Activated T-helper 17 cell treated with anti-CD3 and anti-CD28 coated beads, Interleukin-2, amount 50 U/mL, for 72 hours (primary cell): ENCODE measurements around the gene SLCO3A1. TPM values are rescaled to one million over a fixed set of nuclear protein-coding genes. Genes with fewer than 3 reads are reported as not detected.

Source experiments
- ATAC-seq: fragments of 150-1000 bp; cut with Tn5 transposase; replicated peaks from 2 replicates; pipeline ENCODE4 v1.10.0; 2021; ENCODE audit warnings: mild to moderate bottlenecking, moderate library complexity
- H3K27ac Mint-ChIP-seq: one replicate; pipeline ENCODE4 v1.8.0; 2022; ENCODE audit warnings: mixed read lengths
- H3K27me3 Mint-ChIP-seq: one replicate; pipeline ENCODE4 v1.8.0; 2022; ENCODE audit warnings: mixed read lengths
- H3K36me3 Mint-ChIP-seq: one replicate; pipeline ENCODE4 v1.8.0; 2022; ENCODE audit warnings: low read depth, mild to moderate bottlenecking, mixed read lengths
- H3K4me1 Mint-ChIP-seq: one replicate; pipeline ENCODE4 v1.8.0; 2022; ENCODE audit warnings: mixed read lengths
- H3K4me3 Mint-ChIP-seq: one replicate; pipeline ENCODE4 v1.8.0; 2022; ENCODE audit warnings: mild to moderate bottlenecking, mixed read lengths
- H3K9me3 Mint-ChIP-seq: one replicate; pipeline ENCODE4 v1.8.0; 2022; ENCODE audit warnings: mixed read lengths
- total RNA-seq, 2 donors: library from RNA; stranded (reverse); gene quantifications; one replicate each; pipeline ENCODE4 v1.2.3, GENCODE V29; 2022

The SLCO3A1 gene
- total RNA-seq, 2 donors from 2014 or later = 7.0 to 11.0 TPM

- H3K27me3 Mint-ChIP-seq = no peaks in the 10 kb centered on the region
- no peak for ATAC-seq
- no peak overlapping the region for H3K27ac Mint-ChIP-seq
- H3K4me3 Mint-ChIP-seq = no peak overlapping the region
- H3K9me3 Mint-ChIP-seq = no peaks in the 10 kb centered on the region
- no peaks in the 10 kb centered on the region for H3K36me3 Mint-ChIP-seq
- peaks cover 25% of the 10 kb centered on the region for H3K4me1 Mint-ChIP-seq
These were observed 237.7 kb downstream of the SLCO3A1 start for GRCh38 chr15:92091155-92091734.

- Mint-ChIP-seq H3K27ac (peak overlapping the region; percentile 57), H3K4me3 (no peak overlapping the region), H3K36me3 (no peaks in the 10 kb centered on the region), H3K4me1 (peaks cover 27% of the 10 kb centered on the region), H3K9me3 (no peaks in the 10 kb centered on the region), H3K27me3 (no peaks in the 10 kb centered on the region)
- no peak for ATAC-seq
These were observed 239.0 kb downstream of the SLCO3A1 start for GRCh38 chr15:92092289-92093105.

- Mint-ChIP-seq H3K9me3 (no peaks in the 10 kb centered on the region), H3K27ac (peak overlapping the region; percentile 66), H3K36me3 (no peaks in the 10 kb centered on the region), H3K4me3 (peak overlapping the region; percentile 38), H3K4me1 (peaks cover 38% of the 10 kb centered on the region), H3K27me3 (no peaks in the 10 kb centered on the region)
- ATAC-seq = peak; percentile 81
These were observed 242.2 kb downstream of the SLCO3A1 start for GRCh38 chr15:92095693-92096092.

- H3K36me3 Mint-ChIP-seq = no peaks in the 10 kb centered on the region
- peak overlapping the region; percentile 80 for H3K27ac Mint-ChIP-seq
- H3K4me1 Mint-ChIP-seq = peaks cover 41% of the 10 kb centered on the region
- peak overlapping the region; percentile 52 for H3K4me3 Mint-ChIP-seq
- no peaks in the 10 kb centered on the region for H3K9me3 Mint-ChIP-seq
- H3K27me3 Mint-ChIP-seq = no peaks in the 10 kb centered on the region
- peak; percentile 71 for ATAC-seq
These were observed 244.1 kb downstream of the SLCO3A1 start for GRCh38 chr15:92097474-92098178.

- no peak overlapping the region for H3K27ac Mint-ChIP-seq
- H3K4me3 Mint-ChIP-seq = no peak overlapping the region
- no peaks in the 10 kb centered on the region for H3K27me3 Mint-ChIP-seq
- no peak for ATAC-seq
- H3K4me1 Mint-ChIP-seq = peaks cover 34% of the 10 kb centered on the region
- H3K36me3 Mint-ChIP-seq = no peaks in the 10 kb centered on the region
- H3K9me3 Mint-ChIP-seq = no peaks in the 10 kb centered on the region
These were observed 245.4 kb downstream of the SLCO3A1 start for GRCh38 chr15:92098869-92099268.

GRCh38 chr15:92100301-92100700 is 246.8 kb downstream of the SLCO3A1 start:
- Mint-ChIP-seq H3K36me3 (peaks cover under 1% of the 10 kb centered on the region), H3K9me3 (no peaks in the 10 kb centered on the region), H3K27ac (peak overlapping the region; percentile 20), H3K4me1 (peaks cover 27% of the 10 kb centered on the region), H3K27me3 (no peaks in the 10 kb centered on the region), H3K4me3 (no peak overlapping the region)
- ATAC-seq = no peak

- Mint-ChIP-seq H3K9me3 (no peaks in the 10 kb centered on the region), H3K4me1 (peaks cover 26% of the 10 kb centered on the region), H3K27me3 (no peaks in the 10 kb centered on the region), H3K27ac (peak overlapping the region; percentile 79), H3K4me3 (peak overlapping the region; percentile 57), H3K36me3 (peaks cover 5% of the 10 kb centered on the region)
- peak; percentile 38 for ATAC-seq
These were observed 247.2 kb downstream of the SLCO3A1 start for GRCh38 chr15:92100751-92101150.

GRCh38 chr15:92101708-92102394 is 248.3 kb downstream of the SLCO3A1 start:
- Mint-ChIP-seq H3K27me3 (no peaks in the 10 kb centered on the region), H3K27ac (peak overlapping the region; percentile 79), H3K4me3 (peak overlapping the region; percentile 57), H3K9me3 (no peaks in the 10 kb centered on the region), H3K36me3 (peaks cover 13% of the 10 kb centered on the region), H3K4me1 (peaks cover 21% of the 10 kb centered on the region)
- peak; percentile 51 for ATAC-seq

GRCh38 chr15:92102395-92102755 is 248.9 kb downstream of the SLCO3A1 start:
- H3K9me3 Mint-ChIP-seq = no peaks in the 10 kb centered on the region
- H3K36me3 Mint-ChIP-seq = peaks cover 13% of the 10 kb centered on the region
- H3K4me3 Mint-ChIP-seq = peak overlapping the region; percentile 57
- ATAC-seq = no peak
- H3K27me3 Mint-ChIP-seq = no peaks in the 10 kb centered on the region
- peak overlapping the region; percentile 79 for H3K27ac Mint-ChIP-seq
- peaks cover 20% of the 10 kb centered on the region for H3K4me1 Mint-ChIP-seq

- no peak overlapping the region for H3K4me3 Mint-ChIP-seq
- H3K4me1 Mint-ChIP-seq = peaks cover 23% of the 10 kb centered on the region
- no peaks in the 10 kb centered on the region for H3K9me3 Mint-ChIP-seq
- ATAC-seq = no peak
- H3K36me3 Mint-ChIP-seq = peaks cover 13% of the 10 kb centered on the region
- H3K27ac Mint-ChIP-seq = peak overlapping the region; percentile 21
- no peaks in the 10 kb centered on the region for H3K27me3 Mint-ChIP-seq
These were observed 250.6 kb downstream of the SLCO3A1 start for GRCh38 chr15:92104072-92104471.

GRCh38 chr15:92105611-92106010 is 252.1 kb downstream of the SLCO3A1 start:
- no peaks in the 10 kb centered on the region for H3K9me3 Mint-ChIP-seq
- peaks cover 22% of the 10 kb centered on the region for H3K4me1 Mint-ChIP-seq
- H3K36me3 Mint-ChIP-seq = peaks cover 13% of the 10 kb centered on the region
- H3K27me3 Mint-ChIP-seq = no peaks in the 10 kb centered on the region
- no peak overlapping the region for H3K4me3 Mint-ChIP-seq
- no peak for ATAC-seq
- H3K27ac Mint-ChIP-seq = no peak overlapping the region

- Mint-ChIP-seq H3K27me3 (no peaks in the 10 kb centered on the region), H3K36me3 (peaks cover 13% of the 10 kb centered on the region), H3K4me1 (peaks cover 14% of the 10 kb centered on the region), H3K4me3 (no peak overlapping the region), H3K9me3 (no peaks in the 10 kb centered on the region), H3K27ac (no peak overlapping the region)
- no peak for ATAC-seq
These were observed 254.0 kb downstream of the SLCO3A1 start for GRCh38 chr15:92107510-92107909.

GRCh38 chr15:92109191-92109873 is 255.8 kb downstream of the SLCO3A1 start:
- Mint-ChIP-seq H3K27me3 (no peaks in the 10 kb centered on the region), H3K4me1 (peaks cover 14% of the 10 kb centered on the region), H3K9me3 (no peaks in the 10 kb centered on the region), H3K4me3 (no peak overlapping the region), H3K27ac (peak overlapping the region; percentile 57), H3K36me3 (peaks cover 19% of the 10 kb centered on the region)
- no peak for ATAC-seq

- Mint-ChIP-seq H3K9me3 (no peaks in the 10 kb centered on the region), H3K36me3 (peaks cover 12% of the 10 kb centered on the region), H3K4me3 (no peak overlapping the region), H3K27me3 (no peaks in the 10 kb centered on the region), H3K27ac (peak overlapping the region; percentile 5), H3K4me1 (peaks cover 14% of the 10 kb centered on the region)
- ATAC-seq = no peak
These were observed 257.8 kb downstream of the SLCO3A1 start for GRCh38 chr15:92111291-92111690.
